Neutrophil (primary cell): ENCODE measurements around the gene MKLN1.
"Not testable (repeated sequence)": the region's sequence is repeated elsewhere in the genome, so short reads cannot be mapped to it uniquely, and the experiment has no call there.

Experiments
- H3K27ac ChIP-seq: fragments of 200-600 bp; sonication (generic); 2 replicates; pipeline ENCODE4 v1.5.1; 2016; ENCODE audit warnings: mild to moderate bottlenecking, moderate library complexity
- H3K27me3 ChIP-seq: fragments of 200-600 bp; sonication (generic); 2 replicates; pipeline ENCODE4 v1.6.0; 2016; ENCODE audit warnings: mild to moderate bottlenecking
- H3K36me3 ChIP-seq: fragments of 200-600 bp; sonication (generic); 2 replicates; pipeline ENCODE4 v1.5.1; 2017
- H3K4me1 ChIP-seq, 2 experiments: fragments of 200-600 bp in 1 of 2; sonication (generic) in 1 of 2; 1 replicate in 1 of 2; 2 replicates in 1 of 2; pipeline versions ENCODE4 v1.5.1 to v1.6.1; 2013 to 2016; ENCODE audit warnings: low read depth in 1 of 2, low read length in 1 of 2, mild to moderate bottlenecking in 1 of 2, moderate library complexity in 1 of 2; ENCODE audit not compliant: control insufficient read depth in 1 of 2, insufficient read depth in 1 of 2
- H3K4me3 ChIP-seq, 2 experiments: fragments of 200-600 bp in 1 of 2; sonication (generic) in 1 of 2; 1 replicate in 1 of 2; 2 replicates in 1 of 2; pipeline ENCODE4 v1.5.1; 2013 to 2016; ENCODE audit warnings: low read depth in 1 of 2, low read length in 1 of 2, mild to moderate bottlenecking in 1 of 2, moderate library complexity in 1 of 2
- H3K9me3 ChIP-seq: fragments of 200-600 bp; sonication (generic); 2 replicates; pipeline ENCODE4 v1.5.1; 2016
- TF ChIP-seq, protein P1 (sequence below): fragments of 200-600 bp; sonication (generic); IDR thresholded peaks from 2 replicates; pipeline ENCODE4 v1.5.1; 2016; ENCODE audit warnings: antibody characterized with exemption

The MKLN1 gene

DNA sequence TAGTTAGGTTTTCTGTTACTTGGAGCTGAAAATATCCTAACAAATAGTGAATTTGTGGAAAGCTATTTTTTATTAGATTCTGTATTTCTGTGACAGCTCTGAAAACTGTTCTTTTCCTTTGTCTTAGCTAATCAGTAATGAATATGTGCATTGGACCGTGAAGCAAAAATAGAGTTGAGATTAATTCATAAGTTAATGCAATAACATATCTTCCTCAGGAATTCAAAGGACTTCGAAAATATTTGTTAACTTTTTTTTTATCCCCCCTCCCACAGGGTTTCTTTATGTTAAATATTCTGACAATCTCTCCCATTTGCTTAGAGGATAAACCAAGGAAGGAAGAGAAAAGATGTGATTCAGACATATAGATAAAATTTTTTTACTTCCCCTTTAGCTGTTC is 127.3 kb downstream of the MKLN1 start:
- H3K27ac ChIP-seq, result no peak overlapping the region
- TF ChIP-seq, protein P1, sequence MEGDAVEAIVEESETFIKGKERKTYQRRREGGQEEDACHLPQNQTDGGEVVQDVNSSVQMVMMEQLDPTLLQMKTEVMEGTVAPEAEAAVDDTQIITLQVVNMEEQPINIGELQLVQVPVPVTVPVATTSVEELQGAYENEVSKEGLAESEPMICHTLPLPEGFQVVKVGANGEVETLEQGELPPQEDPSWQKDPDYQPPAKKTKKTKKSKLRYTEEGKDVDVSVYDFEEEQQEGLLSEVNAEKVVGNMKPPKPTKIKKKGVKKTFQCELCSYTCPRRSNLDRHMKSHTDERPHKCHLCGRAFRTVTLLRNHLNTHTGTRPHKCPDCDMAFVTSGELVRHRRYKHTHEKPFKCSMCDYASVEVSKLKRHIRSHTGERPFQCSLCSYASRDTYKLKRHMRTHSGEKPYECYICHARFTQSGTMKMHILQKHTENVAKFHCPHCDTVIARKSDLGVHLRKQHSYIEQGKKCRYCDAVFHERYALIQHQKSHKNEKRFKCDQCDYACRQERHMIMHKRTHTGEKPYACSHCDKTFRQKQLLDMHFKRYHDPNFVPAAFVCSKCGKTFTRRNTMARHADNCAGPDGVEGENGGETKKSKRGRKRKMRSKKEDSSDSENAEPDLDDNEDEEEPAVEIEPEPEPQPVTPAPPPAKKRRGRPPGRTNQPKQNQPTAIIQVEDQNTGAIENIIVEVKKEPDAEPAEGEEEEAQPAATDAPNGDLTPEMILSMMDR, result no peak
- no peaks in the 10 kb centered on the region for H3K4me1 ChIP-seq
- H3K27me3 ChIP-seq, result no peaks in the 10 kb centered on the region
- no peaks in the 10 kb centered on the region for H3K9me3 ChIP-seq
- H3K4me3 ChIP-seq, result no peak overlapping the region
- peaks cover 16% of the 10 kb centered on the region for H3K36me3 ChIP-seq

DNA sequence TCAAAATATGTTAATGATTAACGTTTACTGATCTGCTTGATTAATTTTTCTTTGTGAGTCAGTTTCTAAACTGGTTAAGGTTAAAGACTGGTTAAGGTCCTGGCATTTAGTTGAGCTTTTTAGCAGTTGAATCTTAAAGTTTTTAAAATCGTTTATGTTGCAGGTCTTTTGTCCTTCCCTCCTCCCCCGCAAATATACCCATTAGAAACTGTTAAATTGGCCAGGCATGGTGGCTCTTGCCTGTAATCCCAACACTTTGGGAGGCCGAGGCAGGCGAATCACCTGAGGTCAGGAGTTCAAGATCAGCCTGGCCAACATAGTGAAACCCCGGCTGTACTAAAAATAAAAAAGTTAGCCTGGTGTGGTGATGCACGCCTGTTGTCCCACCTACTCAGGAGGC is 127.9 kb downstream of the MKLN1 start:
- H3K9me3 ChIP-seq, result no peaks in the 10 kb centered on the region
- no peaks in the 10 kb centered on the region for H3K27me3 ChIP-seq
- no peak overlapping the region for H3K4me3 ChIP-seq
- TF ChIP-seq, protein P1, result no peak
- peaks cover 15% of the 10 kb centered on the region for H3K36me3 ChIP-seq
- H3K27ac ChIP-seq, result no peak overlapping the region
- H3K4me1 ChIP-seq, result no peaks in the 10 kb centered on the region

DNA sequence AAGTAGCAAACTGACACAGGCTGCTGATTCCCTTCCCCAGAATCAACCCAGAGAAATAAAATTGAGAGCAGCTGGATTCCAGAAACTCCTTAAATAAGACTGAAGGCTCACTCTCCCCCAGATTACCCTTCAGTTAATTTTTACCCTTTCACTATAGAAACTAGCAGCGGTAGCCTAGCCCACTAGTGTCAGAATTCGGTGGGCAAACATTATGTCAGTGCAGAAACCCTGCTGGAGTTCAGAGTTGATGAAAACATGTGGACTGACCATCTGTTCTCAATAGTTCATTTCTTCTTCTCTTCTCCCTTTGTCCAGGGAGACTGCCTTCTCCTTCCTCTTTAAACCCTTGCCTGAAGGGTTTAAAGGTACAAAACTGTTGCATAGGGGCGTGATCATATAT is 128.7 kb downstream of the MKLN1 start:
- no peaks in the 10 kb centered on the region for H3K4me1 ChIP-seq
- TF ChIP-seq, protein P1, result no peak
- no peak overlapping the region for H3K4me3 ChIP-seq
- peaks cover 15% of the 10 kb centered on the region for H3K36me3 ChIP-seq
- no peaks in the 10 kb centered on the region for H3K9me3 ChIP-seq
- no peak overlapping the region for H3K27ac ChIP-seq
- no peaks in the 10 kb centered on the region for H3K27me3 ChIP-seq

DNA sequence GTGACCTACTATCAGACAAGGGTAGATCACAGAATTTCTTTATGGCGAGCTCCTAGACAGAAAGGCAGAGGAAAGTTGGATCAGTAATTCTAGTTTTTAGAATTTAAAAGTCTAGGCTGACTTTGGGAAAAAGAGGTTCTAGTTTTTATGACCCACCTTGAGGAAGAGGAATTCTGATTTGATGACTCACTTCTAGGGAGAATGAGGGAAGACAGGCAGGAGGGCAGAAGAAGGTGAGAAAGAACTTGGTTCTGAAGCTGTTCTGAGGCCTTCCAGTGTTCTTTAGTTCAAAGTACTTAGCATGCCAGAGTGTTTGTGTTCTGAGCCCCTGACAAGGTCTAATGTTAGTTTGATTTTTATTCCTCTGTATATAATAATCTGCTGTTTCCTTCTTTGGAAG is 131.6 kb downstream of the MKLN1 start:
- Histone ChIP-seq H3K36me3 (peaks cover 21% of the 10 kb centered on the region), H3K27ac (no peak overlapping the region)
- TF ChIP-seq, protein P1, result no peak

GRCh38 chr7:131462059-131462458 is 134.4 kb downstream of the MKLN1 start:
- TF ChIP-seq, protein P1, result no peak
- Histone ChIP-seq H3K9me3 (no peaks in the 10 kb centered on the region), H3K36me3 (peaks cover 46% of the 10 kb centered on the region), H3K27me3 (no peaks in the 10 kb centered on the region), H3K27ac (no peak overlapping the region), H3K4me1 (no peaks in the 10 kb centered on the region), H3K4me3 (no peak overlapping the region)

More for the DNA sequence above, 131.6 kb downstream of the MKLN1 start:
- Histone ChIP-seq H3K27me3 (no peaks in the 10 kb centered on the region), H3K4me1 (no peaks in the 10 kb centered on the region), H3K4me3 (no peak overlapping the region), H3K9me3 (no peaks in the 10 kb centered on the region)

DNA sequence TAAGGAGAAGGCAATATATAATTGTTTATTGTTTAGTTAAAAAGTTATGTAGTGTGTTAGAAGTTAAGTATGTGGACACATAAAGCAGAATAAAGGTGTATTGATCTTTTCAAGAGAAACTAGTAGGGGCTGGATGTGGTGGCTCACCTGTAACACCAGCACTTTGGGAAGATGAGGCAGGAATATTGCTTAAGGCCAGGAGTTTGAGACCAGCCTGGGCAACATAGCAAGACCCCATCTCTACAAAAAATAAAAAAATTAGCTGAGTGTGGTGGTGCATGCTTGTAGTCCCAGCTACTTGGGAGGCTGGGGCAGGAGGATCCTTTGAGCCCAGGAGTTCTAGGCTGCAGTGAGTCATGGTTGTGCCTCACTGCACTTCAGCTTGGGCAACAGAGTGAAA is 135.0 kb downstream of the MKLN1 start:
- H3K4me1 ChIP-seq, H3K27ac ChIP-seq, H3K4me3 ChIP-seq, H3K9me3 ChIP-seq, H3K27me3 ChIP-seq: not testable (repeated sequence)
- H3K36me3 ChIP-seq, result peaks cover 52% of the 10 kb centered on the region
